DMS 273 (cell line): ENCODE measurements around the gene HEATR5A.
"Not testable (repeated sequence)": the region's sequence is repeated elsewhere in the genome, so short reads cannot be mapped to it uniquely, and the experiment has no call there.

Source experiments
- DNase-seq: peaks from one replicate; lab custom pipeline; 2025; ENCODE audit not compliant: unreplicated experiment; lab: John Stamatoyannopoulos, UW

HEATR5A gene

DNA sequence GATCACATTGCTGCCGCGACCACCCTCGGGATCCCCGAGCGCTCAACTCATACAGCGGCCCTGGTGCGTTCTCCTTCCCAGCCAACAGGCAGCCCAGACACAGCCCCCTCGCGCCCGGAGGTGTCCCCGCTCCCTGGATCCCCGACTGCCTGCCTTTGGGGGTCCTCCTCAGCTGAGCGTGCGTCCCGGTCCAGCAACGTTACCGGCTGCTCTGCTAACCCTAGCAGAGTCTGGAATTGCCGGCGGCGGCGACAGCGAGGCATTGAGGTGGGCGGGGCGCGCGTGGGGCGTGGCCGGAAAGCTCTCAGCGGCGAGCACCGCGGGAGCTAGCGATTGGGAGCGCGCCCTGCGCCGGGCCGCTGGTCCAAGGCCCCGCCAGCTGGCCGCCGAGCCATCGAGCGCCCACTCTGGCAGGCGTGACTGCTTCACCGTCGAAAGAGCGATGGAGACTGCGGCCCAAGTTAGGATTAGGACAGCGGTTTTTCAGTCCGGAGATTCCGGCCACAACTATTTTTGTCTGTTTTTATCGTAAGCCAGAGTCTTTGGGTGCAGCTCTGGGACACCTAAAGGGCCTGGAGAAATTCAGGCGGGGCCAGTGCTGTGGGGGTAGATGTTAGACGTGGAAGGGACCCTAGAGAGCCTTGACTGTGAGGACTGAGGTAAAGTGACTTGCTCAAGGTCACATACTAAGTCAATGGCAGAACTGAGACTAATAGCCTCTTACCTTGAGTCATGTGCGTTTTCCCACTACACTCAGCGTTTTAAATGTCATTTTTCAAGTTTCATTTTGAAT lies at the start of gene HEATR5A:
HEATR5A (minus strand) TSS at position 232 of the 793 bp plus-strand sequence. CDS start 17,575 bp downstream, outside the sequence.
- peak; percentile 98 for DNase-seq

DNA sequence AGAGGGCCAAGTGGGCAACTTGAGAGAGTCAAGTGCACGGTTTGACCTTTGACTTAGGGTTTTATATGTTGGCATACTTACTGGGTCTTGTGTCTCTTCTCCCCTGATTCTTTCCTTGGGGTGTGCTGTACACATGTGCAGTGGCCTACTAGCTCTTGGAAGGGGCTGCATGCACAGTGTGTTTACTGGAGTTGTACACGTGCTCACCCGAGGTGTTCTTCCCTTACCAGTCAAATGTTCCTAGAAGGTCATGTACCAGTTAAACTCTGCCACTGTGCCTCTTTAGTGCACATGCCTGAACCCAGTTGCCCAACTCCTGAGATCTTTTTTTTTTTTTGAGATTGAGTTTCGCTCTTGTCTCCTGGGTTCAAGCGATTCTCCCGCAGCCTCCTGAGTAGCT lies 46.2 kb upstream of the HEATR5A start:
- DNase-seq = no peak

DNA sequence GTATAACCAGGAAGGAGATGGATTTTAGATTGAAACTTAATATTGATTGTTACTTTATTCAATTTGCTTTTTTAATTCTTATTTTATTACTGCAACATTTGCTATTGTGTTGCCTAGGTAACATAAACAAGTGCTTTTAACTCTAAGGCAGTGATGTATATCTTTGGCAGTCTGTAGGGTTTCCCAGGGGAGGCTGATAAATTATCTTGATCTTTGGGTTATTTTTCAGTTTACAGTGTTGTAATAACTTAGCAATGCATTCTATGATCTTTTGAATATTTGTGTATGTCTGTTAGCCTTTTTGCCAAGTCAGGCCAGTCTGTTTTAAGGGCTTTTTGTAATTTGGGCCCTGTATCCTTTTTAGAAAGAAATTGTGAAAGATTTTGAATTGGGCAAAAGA lies 44.8 kb upstream of the HEATR5A start:
- DNase-seq = no peak

DNA sequence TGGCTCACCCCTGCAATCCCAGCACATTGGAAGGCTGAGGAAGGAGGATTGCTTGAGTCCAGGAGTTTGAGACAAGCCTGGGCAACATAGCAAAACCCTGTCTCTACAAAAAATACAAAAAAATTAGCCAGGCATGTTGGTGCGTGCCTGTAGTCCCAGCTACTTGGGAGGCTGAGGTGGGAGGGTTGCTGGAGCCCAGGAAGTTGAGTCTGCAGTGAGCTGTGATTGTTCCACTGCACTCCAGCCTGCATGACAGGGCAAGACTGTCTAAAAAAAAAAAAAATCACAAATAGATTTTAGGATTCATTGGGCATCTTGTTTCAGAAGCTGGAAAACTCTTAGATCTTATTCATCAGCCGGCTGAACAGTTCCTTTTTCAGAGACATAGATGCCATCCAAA lies 42.1 kb upstream of the HEATR5A start:
- not testable (repeated sequence) for DNase-seq

DNA sequence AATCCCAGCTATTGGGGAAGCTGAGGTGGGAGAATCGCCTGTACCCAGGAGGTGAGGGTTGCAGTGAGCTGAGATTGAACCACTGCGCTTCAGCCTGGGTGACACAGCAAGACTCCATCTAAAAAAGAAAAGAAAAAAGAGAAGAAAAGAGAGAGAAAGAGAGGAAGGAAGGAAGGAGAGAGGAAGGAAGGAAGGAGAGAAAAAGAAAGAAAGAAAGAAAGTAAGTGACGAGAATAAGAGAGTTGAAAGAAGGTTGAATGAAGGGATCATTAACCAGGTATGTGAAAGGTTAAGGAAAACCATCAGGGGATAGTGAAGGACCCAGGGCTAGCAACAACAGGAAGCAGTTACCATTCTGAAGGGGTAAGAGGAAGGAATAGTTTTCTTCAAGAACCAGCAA lies 41.2 kb upstream of the HEATR5A start:
- DNase-seq = no peak

DNA sequence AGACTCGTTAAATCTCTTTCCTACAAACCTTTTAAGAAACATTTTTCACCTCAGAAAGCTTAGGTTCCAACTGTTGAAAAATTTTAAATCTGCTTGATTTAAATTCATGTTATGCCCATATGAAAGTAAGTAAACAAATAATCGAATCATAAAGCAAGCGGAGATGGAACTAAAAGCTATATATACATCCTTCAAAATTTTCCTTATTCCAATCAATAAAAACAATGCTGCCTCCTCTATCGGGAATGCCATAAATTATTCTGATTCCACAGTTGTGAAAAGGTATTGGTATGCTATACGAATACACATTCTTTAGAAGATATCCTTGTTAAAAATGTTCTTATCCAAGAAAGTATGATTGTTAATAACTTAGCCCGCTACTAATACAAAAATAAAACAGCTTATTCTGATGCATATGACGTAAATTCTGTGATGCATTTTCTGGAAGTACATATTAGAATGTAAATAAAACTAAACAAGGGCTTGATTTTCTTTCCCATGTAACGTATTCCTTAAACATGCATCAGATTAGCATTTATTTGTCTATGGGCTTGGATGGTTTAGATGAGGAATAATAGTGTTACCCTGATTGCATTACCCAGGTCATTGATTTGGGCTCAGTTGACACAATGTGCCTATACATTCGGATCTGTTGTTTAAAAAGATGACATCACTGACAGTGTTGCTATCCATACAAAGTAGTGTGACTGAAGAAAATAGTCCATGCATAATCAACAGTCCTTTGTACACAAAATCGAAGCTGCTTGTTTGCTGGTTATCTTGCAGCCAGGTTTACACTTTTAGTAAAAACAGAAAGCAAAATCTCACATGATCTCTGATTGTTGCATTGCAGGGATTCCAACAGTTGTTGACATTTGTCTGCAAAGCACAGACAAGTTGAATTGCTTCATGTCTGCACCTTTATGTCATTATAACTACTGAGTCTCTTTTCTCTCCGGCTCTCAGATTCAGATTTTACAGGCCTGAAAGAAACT lies 37.6 kb upstream of the HEATR5A start:
- DNase-seq = no peak

DNA sequence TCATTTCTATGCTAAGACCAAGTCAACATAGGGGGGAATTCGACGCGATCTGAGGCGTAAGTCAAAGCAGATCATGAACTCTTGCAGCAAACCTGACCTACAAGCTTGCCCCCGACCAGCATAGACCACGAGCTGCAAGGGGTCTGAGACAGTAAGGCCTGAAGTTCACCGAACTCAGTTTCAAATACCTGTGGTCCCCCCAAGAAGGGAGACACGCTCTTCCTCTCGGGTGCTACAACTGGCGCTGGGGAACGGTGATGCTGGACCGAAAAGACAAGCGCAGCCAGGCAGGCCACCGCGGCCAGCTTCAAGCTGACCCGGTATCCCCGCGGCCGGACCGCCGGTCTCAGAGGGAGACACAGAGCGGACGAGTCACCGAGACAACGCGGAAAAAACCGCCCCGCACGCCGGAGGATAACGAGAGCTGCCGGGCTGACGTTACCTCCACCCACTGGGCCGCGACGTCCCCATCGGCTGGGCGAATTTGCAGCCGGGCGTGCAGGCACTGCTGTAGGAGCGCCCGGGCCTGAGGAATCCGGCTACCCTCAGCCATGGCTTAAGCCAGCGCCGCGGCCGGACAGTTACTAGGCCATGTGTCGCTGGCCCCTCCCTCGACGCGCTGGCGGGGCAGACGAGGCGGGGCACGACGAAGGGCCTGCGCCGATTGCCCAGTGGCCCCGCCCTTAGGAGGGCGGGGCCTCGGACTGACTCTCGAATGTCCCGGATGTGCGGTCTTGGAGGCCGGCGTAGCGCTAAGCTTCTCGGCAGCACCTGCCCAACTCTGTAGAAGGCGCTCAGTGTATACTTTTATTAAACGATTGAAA lies 36.7 kb upstream of the HEATR5A start, which contains the start of gene DTD2:
DTD2 (minus strand) TSS at position 666 of the 824 bp plus-strand sequence; CDS start at position 553, 113 bp downstream.
- peak; percentile 99 for DNase-seq

DNA sequence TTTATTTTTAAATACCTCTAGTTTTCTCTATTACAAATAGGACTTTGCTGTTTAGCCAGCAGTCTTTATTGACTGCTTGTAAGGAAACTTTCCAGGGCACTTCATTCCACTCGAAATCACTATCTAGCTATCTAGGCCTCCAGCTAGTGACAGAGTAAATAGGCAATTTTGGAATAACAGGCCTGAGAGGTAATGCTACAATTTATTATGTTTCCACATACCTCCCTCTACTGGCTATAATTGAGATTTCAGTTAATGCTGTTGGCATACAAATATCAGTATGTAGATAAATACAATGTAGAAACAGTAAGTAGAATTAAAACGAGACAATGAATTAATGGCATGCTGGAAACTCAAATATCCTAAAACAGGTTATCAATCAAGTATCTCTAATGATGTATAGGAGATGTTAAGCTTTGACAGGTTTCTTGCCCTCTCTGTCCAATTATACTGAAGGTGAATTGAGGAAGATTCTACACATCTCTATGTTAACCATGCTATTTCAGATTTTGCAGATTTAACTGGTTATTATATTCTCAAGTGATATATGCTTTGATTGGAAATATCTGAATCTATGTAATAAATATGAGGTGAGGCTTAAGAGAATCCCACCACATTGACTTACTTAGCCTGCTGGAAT lies 29.7 kb upstream of the HEATR5A start:
- DNase-seq = peak; percentile 65

DNA sequence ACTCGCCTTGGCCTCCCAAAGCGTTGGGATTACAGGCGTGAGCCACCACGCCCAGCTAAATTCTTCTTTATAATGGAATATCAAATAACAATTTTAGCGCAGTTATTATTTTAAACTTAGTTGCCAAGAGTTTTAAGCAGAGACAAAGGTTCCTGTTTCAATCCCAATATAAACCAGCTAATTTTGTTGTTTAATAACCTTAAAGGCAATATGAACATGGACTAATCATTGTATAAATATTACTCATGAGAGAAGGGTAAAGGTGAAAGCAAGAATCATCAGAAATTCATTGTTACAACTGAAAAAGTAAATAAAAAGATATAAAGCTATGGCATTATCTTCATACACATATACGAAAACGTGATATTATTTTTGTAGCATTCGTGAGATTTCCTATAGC lies 28.8 kb upstream of the HEATR5A start:
- no peak for DNase-seq

DNA sequence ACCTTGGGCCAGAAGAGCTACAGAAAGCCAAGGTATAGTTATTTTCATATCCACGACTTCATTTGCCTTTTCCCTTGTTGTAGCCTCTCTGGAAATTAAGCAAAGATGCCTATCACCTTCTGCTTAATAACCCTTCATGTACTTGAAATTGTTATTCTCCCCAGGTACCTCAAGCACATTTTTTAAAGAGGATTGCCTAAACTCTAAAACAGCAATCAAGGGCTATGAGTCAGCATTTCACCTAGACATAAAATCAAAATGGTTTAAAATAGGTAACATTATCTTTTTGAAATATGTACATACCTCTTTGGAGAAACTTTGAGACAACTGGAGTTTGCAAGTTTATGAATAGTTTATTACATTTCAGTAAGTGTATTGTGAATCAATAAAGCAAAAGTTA lies 25.4 kb upstream of the HEATR5A start:
- DNase-seq = no peak

DNA sequence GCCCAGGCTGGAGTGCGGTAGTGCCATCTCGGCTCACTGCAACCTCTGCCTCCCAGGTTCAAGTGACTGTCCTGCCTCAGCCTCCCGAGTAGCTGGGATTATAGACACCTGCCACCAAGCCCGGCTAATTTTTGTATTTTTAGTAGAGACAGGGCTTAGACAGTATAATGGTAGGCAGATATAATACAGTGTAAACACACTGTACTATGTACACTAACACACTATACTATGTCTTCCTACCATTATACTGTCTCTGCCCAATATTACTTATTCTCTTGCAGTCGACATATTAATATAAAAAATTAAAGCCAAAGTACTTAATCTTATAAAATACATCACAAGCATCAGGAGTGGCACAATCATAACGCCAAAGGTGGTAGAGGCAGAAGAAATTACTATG lies 21.9 kb upstream of the HEATR5A start:
- DNase-seq = no peak

DNA sequence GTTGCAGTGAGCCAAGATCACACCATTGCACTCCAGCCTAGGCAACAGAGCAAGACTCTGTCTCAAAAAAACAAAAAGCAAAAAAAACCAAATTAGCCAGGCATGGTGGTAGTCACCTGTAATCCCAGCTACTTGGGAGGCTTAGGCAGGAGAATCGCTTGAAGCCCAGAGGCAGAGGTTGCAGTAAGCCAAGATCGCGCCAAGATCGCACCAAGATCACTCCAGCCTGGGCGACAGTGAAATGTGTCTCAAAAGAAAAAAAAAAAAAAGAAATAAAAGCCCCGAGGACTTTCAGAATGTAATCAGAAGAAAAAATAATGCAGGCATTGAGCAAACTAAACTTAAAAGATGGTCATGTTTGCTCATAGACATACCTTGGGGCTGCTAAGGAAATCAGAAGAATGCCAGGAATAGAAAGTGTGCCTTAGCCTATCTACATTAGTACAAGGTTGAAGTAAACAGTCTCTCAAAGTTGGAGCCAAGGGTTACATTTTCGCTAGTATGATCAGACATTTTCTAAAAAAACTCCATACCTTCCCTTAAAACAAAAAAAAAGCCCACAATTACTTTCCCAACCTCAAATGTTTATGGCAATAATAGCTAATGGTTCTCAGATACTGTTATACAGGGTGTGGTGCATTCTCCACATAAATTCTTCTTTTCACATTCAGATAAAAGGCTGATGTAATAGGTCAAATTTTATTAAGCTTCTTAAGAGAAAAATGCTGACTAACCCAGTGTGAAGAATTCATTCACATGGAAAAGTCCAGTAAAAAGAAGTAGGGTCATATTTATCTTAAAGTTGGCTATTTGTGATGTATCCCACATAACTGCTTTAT lies 21.1 kb upstream of the HEATR5A start:
- DNase-seq = no peak

DNA sequence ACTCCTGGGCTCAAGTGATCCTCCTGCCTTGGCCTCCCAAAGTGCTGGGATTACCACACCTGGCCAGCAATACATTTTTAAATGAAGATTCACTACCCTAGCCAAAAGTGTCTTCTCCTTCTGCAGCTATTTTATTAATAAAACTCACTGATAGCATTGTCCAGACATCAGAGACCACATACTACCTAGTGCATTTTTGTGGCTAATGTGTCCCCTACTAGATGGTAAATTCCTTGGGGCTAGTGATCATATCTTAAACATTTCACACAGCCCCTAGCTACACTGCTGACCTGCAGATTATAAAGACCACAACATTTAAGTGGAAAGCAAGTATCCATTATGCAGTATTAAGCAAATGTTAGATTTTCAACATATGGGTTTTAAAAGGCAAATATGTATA lies 19.9 kb upstream of the HEATR5A start:
- no peak for DNase-seq

DNA sequence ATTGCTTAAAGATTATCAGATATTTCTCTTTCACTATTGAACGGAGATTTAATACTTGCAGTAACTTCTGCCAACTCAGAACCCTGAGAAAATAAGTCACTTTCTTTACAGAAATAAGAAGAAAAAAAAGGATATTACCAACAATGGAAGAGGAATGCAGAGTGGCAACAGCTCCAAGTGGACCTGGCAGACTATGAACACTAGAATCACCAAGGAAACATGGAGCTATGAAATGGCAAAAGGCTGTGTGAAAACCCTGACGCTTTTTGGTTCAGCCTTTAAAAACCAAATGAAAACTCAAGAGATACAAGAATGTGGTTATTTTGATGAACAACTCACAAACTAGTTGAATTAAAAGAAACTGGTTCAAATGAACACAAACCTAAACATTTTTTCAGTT lies 19.2 kb upstream of the HEATR5A start:
- no peak for DNase-seq

DNA sequence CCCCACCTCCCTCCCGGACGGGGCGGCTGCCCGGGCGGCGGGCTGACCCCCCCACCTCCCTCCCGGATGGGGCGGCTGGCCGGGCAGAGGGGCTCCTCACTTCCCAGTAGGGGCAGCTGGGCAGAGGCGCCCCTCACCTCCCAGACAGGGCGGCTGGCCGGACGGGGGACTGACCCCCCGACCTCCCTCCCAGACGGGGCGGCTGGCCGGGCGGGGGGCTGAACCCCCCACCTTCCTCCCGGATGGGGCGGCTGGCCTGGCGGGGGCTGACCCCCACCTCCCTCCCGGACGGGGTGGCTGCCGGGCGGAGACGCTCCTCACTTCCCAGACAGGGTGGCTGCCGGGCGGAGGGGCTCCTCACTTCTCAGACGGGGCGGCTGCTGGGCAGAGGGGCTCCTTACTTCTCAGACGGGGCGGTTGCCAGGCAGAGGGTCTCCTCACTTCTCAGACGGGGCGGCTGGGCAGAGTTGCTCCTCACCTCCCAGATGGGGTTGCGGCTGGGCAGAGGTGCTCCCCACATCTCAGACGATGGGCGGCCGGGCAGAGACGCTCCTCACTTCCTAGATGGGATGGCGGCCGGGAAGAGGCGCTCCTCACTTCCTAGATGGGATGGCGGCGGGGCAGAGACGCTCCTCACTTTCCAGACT lies 16.8 kb upstream of the HEATR5A start:
- DNase-seq = not testable (repeated sequence)

DNA sequence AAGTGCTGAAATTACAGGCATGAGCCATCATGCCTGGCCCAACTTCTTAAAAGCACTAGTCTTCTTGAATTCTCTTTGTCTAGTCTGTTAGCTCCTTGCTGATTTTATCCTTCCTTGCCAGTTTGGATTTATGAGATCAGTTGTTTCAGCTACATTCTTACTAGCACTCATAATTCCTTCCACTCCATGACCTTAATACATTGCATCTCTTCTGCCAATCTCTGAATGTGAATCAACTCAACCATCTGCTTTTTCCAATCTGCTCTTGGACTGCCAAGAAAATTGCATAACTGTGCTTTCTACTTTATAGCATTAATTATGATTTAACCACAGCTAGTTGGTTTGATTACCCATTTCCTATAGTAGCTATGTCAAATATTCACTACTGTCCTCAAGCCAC lies 14.9 kb upstream of the HEATR5A start:
- DNase-seq = peak; percentile 51

DNA sequence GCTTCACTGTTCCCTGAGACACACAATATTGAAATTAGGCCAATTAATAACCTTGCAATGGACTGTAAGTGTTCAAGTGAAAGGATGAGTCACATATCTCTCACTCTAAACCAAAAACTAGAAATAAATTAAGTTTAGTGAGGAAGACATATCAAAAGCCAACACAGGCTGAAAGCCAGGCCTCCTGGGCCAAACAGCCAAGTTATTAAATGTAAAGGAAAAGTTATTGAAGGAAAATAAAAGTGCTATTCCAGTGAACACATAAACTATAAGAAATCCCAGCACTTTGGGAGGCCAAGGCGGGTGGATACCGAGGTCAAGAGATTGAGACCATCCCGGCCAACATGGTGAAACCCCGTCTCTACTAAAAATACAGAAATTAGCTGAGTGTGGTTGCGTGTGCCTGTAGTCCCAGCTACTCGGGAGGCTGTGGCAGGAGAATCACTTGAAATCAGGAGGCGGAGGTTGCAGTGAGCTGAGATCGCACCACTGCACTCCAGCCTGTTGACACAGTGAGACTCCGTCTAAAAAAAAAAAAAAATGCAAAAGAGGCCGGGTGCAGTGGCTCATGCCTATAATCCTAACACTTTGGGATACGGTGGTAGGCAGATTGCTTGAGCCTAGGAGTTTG lies 10.4 kb upstream of the HEATR5A start:
- no peak for DNase-seq

DNA sequence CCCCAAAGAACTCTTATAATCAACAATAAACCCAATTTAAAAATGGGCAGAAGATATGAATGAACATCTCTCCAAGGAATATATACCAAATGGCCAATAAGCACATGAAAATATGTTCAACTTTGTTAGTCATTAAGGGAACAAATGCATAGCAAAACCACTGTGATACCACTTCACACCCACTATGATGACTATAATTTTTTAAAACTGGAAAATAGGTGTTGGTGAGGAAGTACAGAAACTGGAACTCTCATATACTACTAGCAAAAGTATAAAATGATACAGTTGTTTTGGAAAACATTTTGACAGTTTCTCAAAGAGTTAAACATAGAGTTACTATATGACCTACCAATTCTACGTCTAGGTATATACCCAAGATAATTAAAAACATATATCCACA lies 9.4 kb upstream of the HEATR5A start:
- no peak for DNase-seq

DNA sequence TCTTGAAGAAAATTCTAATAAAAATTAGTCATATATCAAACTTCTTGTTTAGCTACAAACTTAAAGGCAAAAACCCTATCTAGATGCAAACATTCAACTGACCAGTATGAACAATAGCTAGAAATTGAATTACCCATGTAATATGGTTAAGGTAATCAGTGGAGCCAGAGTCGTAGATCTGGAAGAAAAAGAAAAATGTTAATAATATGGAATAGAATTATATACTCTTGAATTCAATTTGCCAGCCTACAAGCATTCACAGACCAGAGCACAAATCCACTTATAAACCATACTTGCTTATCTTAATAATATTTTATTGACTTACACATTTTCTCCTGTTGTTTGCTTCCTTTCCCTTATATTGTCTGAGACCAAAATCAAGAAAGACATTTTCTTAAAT lies 7.7 kb upstream of the HEATR5A start:
- no peak for DNase-seq
